H1 (cell line): ENCODE measurements around the gene PLCXD1. TPM values are rescaled to one million over a fixed set of nuclear protein-coding genes. Genes with fewer than 3 reads are reported as not detected.

Experiments used
- CTCF ChIA-PET: fragments of 300-600 bp; sonication (Branson Sonifier 250); formaldehyde crosslinking; loops from one replicate; lab custom pipeline; 2021; ENCODE audit not compliant: partially characterized antibody; lab: Charles Lee
- POLR2A ChIA-PET: fragments of 300-600 bp; sonication (Branson Sonifier 250); formaldehyde crosslinking; loops from one replicate; lab custom pipeline; 2021; ENCODE audit warnings: inconsistent platforms; ENCODE audit not compliant: partially characterized antibody; lab: Charles Lee
- DNase-seq, 2 experiments: peaks; one replicate each; pipeline versions ENCODE4 v3.0.0 to v3.0.0-alpha.2; 2010 to 2022; ENCODE audit warnings: low spot score in 2 of 2, low read depth in 1 of 2, mixed read lengths in 1 of 2
- FAIRE-seq: peaks from 2 replicates; lab custom pipeline; 2011; peaks lifted over from hg19 to GRCh38; lab: Jason Lieb, UNC
- H2AFZ ChIP-seq: 2 replicates; pipeline ENCODE4 v1.8.1; 2012; ENCODE audit warnings: low read length, inconsistent platforms
- H2AK5ac ChIP-seq: 2 replicates; pipeline ENCODE4 v1.6.1; 2013; ENCODE audit warnings: low read depth, low read length
- H2BK120ac ChIP-seq: replicated peaks from 2 replicates; pipeline ENCODE3; 2013; ENCODE audit warnings: low read depth, low read length, inconsistent platforms
- H2BK12ac ChIP-seq: 2 replicates; pipeline ENCODE4 v1.6.1; 2013; ENCODE audit warnings: low read depth, low read length
- H2BK15ac ChIP-seq: 2 replicates; pipeline ENCODE4 v1.6.1; 2013; ENCODE audit warnings: low read length
- H2BK20ac ChIP-seq: 2 replicates; pipeline ENCODE4 v1.6.1; 2013; ENCODE audit warnings: low read length
- H2BK5ac ChIP-seq: 2 replicates; pipeline ENCODE4 v1.6.1; 2013; ENCODE audit warnings: low read depth, low read length
- H3K14ac ChIP-seq: 2 replicates; pipeline ENCODE4 v1.6.1; 2013; ENCODE audit warnings: inconsistent platforms; ENCODE audit not compliant: insufficient read length
- H3K18ac ChIP-seq: 2 replicates; pipeline ENCODE4 v1.6.1; 2013; ENCODE audit warnings: low read length; ENCODE audit errors: extremely low read depth
- H3K23ac ChIP-seq: 2 replicates; pipeline ENCODE4 v1.6.1; 2013; ENCODE audit warnings: inconsistent platforms; ENCODE audit not compliant: insufficient read length
- H3K23me2 ChIP-seq: 2 replicates; pipeline ENCODE4 v1.6.1; 2013; ENCODE audit warnings: low read depth, low read length
- H3K27ac ChIP-seq: 2 replicates; pipeline ENCODE4 v1.6.1; 2011; ENCODE audit warnings: low read depth, low read length, inconsistent platforms
- H3K27me3 ChIP-seq, 4 experiments: replicated peaks in 1 of 4; 1 replicate in 1 of 4; 2 replicates in 3 of 4; pipeline versions ENCODE4 v1.6.1 to v1.8.1; 2011 to 2013; ENCODE audit warnings: low read length in 3 of 4, mild to moderate bottlenecking in 3 of 4, inconsistent platforms in 2 of 4, mixed read lengths in 2 of 4, moderate library complexity in 1 of 4; ENCODE audit not compliant: control insufficient read depth in 3 of 4, insufficient read depth in 3 of 4; ENCODE audit errors: extremely low read depth in 1 of 4
- H3K36me3 ChIP-seq, 4 experiments: 2 replicates each; pipeline versions ENCODE4 v1.6.1 to v1.8.1; 2011 to 2013; ENCODE audit warnings: mild to moderate bottlenecking in 4 of 4, low read length in 3 of 4, moderate library complexity in 2 of 4, control low read depth in 1 of 4, inconsistent platforms in 1 of 4; ENCODE audit not compliant: insufficient read depth in 4 of 4, control insufficient read depth in 2 of 4
- H3K4ac ChIP-seq: replicated peaks from 2 replicates; pipeline ENCODE3; 2013; ENCODE audit warnings: low read length, low read depth, mixed read lengths, inconsistent platforms; ENCODE audit not compliant: insufficient read length
- H3K4me1 ChIP-seq, 4 experiments: replicated peaks in 1 of 4; 1 replicate in 1 of 4; 2 replicates in 3 of 4; pipeline versions ENCODE4 v1.6.1 to v1.8.1; 2011 to 2013; ENCODE audit warnings: low read length in 3 of 4, inconsistent platforms in 2 of 4, mixed read lengths in 1 of 4; ENCODE audit not compliant: insufficient read depth in 4 of 4, control insufficient read depth in 3 of 4
- H3K4me2 ChIP-seq, 2 experiments: 2 replicates each; pipeline versions ENCODE4 v1.6.1 to v1.8.1; 2011 to 2013; ENCODE audit warnings: low read depth in 2 of 2, low read length in 2 of 2, control low read depth in 1 of 2, inconsistent platforms in 1 of 2, mild to moderate bottlenecking in 1 of 2; ENCODE audit not compliant: insufficient read depth in 1 of 2
- H3K4me3 ChIP-seq, 4 experiments: fragments of 200-600, 300-600 bp in 1 of 4; sonication (generic), shearing (Covaris generic), sonication (Bioruptor Twin) in 1 of 4; 2 replicates each; pipeline versions ENCODE4 v1.5.1 to v1.8.1; 2011 to 2016; ENCODE audit warnings: low read length in 4 of 4, low read depth in 3 of 4, control low read depth in 2 of 4, inconsistent platforms in 2 of 4, mild to moderate bottlenecking in 2 of 4, mixed read lengths in 1 of 4, moderate library complexity in 1 of 4; ENCODE audit not compliant: insufficient read depth in 2 of 4; ENCODE audit errors: extremely low read depth in 1 of 4
- H3K56ac ChIP-seq: replicated peaks from 2 replicates; pipeline ENCODE3; 2013; ENCODE audit warnings: low read depth, mild to moderate bottlenecking, mixed read lengths, low read length, inconsistent platforms; ENCODE audit not compliant: insufficient read length
- H3K79me1 ChIP-seq: 2 replicates; pipeline ENCODE4 v1.6.1; 2013; ENCODE audit warnings: low read depth, low read length, control low read depth
- H3K79me2 ChIP-seq, 2 experiments: 2 replicates each; pipeline versions ENCODE4 v1.6.1 to v1.8.1; 2012 to 2013; ENCODE audit warnings: low read length in 2 of 2, mild to moderate bottlenecking in 2 of 2, inconsistent platforms in 1 of 2; ENCODE audit not compliant: insufficient read depth in 2 of 2, control insufficient read depth in 1 of 2
- H3K9ac ChIP-seq, 4 experiments: replicated peaks in 1 of 4; 1 replicate in 1 of 4; 2 replicates in 3 of 4; pipeline versions ENCODE4 v1.6.1 to v1.8.1; 2011 to 2013; ENCODE audit warnings: low read depth in 3 of 4, low read length in 3 of 4, control low read depth in 2 of 4, mild to moderate bottlenecking in 2 of 4, moderate library complexity in 2 of 4, inconsistent platforms in 1 of 4; ENCODE audit errors: extremely low read depth in 1 of 4
- H3K9me3 ChIP-seq, 2 experiments: 2 replicates each; pipeline versions ENCODE4 v1.6.1 to v1.8.1; 2012 to 2013; ENCODE audit warnings: mild to moderate bottlenecking in 2 of 2, moderate library complexity in 2 of 2, control low read depth in 1 of 2, inconsistent platforms in 1 of 2, low read depth in 1 of 2, low read length in 1 of 2, mixed read lengths in 1 of 2; ENCODE audit not compliant: insufficient read depth in 2 of 2
- H4K20me1 ChIP-seq, 2 experiments: replicated peaks in 1 of 2; 2 replicates each; pipeline versions ENCODE3 to v1.8.1; 2011 to 2013; ENCODE audit warnings: inconsistent platforms in 2 of 2, low read length in 2 of 2, mild to moderate bottlenecking in 1 of 2; ENCODE audit not compliant: insufficient read depth in 2 of 2, control insufficient read depth in 1 of 2
- H4K5ac ChIP-seq: 2 replicates; pipeline ENCODE4 v1.6.1; 2013; ENCODE audit warnings: low read length, low read depth, mixed read lengths, inconsistent platforms; ENCODE audit not compliant: insufficient read length
- H4K8ac ChIP-seq: 2 replicates; pipeline ENCODE4 v1.8.0; 2013; ENCODE audit warnings: mild to moderate bottlenecking, moderate library complexity, low read length, inconsistent platforms; ENCODE audit not compliant: insufficient read depth; ENCODE audit errors: extremely low read depth
- H4K91ac ChIP-seq: replicated peaks from 2 replicates; pipeline ENCODE3; 2013; ENCODE audit warnings: low read length, mixed read lengths, inconsistent platforms; ENCODE audit not compliant: insufficient read length
- ASH2L ChIP-seq: fragments of 200-600, 300-600 bp; sonication (generic); IDR thresholded peaks from one replicate; pipeline ENCODE4 v1.7.1; 2017; ENCODE audit warnings: low read length
- BCL11A ChIP-seq, 2 experiments: IDR thresholded peaks; one replicate each; pipeline ENCODE4 v1.6.1; 2011; ENCODE audit warnings: low read depth in 2 of 2, low read length in 2 of 2, mild to moderate bottlenecking in 2 of 2
- CREB1 ChIP-seq: IDR thresholded peaks from 2 replicates; pipeline ENCODE4 v1.6.1; 2012; ENCODE audit warnings: inconsistent platforms
- CTCF ChIP-seq, 3 experiments: IDR thresholded peaks; 1 replicate in 2 of 3; 2 replicates in 1 of 3; pipeline versions ENCODE4 v1.5.1 to v1.6.1; 2011; ENCODE audit warnings: low read length in 3 of 3, mild to moderate bottlenecking in 3 of 3, inconsistent platforms in 2 of 3, low read depth in 1 of 3, moderate library complexity in 1 of 3; ENCODE audit not compliant: insufficient read depth in 1 of 3; ENCODE audit errors: control extremely low read depth in 1 of 3
- GABPA ChIP-seq: IDR thresholded peaks from 2 replicates; pipeline ENCODE4 v1.6.1; 2011; ENCODE audit warnings: mild to moderate bottlenecking, low read length, moderate library complexity, borderline replicate concordance; ENCODE audit not compliant: insufficient read depth
- PHF8 ChIP-seq: fragments of 200-600 bp; sonication (generic); conservative IDR thresholded peaks from 2 replicates; pipeline ENCODE4 v1.7.1; 2012; ENCODE audit warnings: low read depth, mild to moderate bottlenecking, inconsistent platforms, low read length, moderate library complexity
- TCF12 ChIP-seq: IDR thresholded peaks from 2 replicates; pipeline ENCODE4 v1.6.1; 2011; ENCODE audit warnings: low read depth, mild to moderate bottlenecking, low read length
- WGBS, 2 experiments: shearing (Covaris generic) in 1 of 2; methylation state at CpG; one replicate each; pipeline versions ENCODE4 v1.1.6 to v1.1.7; 2013 to 2015; ENCODE audit warnings: low lambda C conversion rate in 2 of 2, mixed read lengths in 2 of 2, inconsistent platforms in 1 of 2, low coverage in 1 of 2, missing lambda C conversion rate in 1 of 2; ENCODE audit not compliant: insufficient replicate concordance in 2 of 2, insufficient coverage in 1 of 2, insufficient read length in 1 of 2; ENCODE audit errors: extremely low coverage in 1 of 2, missing lambda C conversion rate in 1 of 2; 5-methylcytosine and 5-hydroxymethylcytosine counted together
- polyA plus RNA-seq, 7 experiments: library from polyadenylated mRNA; depleted of rRNA in 3 of 7; stranded (reverse) in 5 of 7; unstranded in 2 of 7; fragments of >200 nt in 5 of 7; fragments of 200-250 nt in 2 of 7; gene quantifications; 1 replicate in 5 of 7; 2 replicates in 1 of 7; 4 replicates in 1 of 7; pipeline versions ENCODE4 v1.2.1 to v1.2.3, GENCODE V29; 2011 to 2013; ENCODE audit warnings: missing spikeins in 2 of 7, mixed read lengths in 2 of 7
- total RNA-seq: library from RNA; stranded (reverse); fragmentation: NEBNext Ultra II Directional; extraction: Animal tissue kit (Norgen Biotek cat#: 25700); gene quantifications from 2 replicates; pipeline ENCODE4 v1.2.1, GENCODE V29; 2021
- TF ChIP-seq, protein P1 (sequence below): IDR thresholded peaks from 2 replicates; pipeline ENCODE4 v1.6.1; 2011; ENCODE audit warnings: low read length, improper control_type of control experiment
- TF ChIP-seq, protein P2 (sequence below): IDR thresholded peaks from 2 replicates; pipeline ENCODE4 v1.6.1; 2012; ENCODE audit warnings: inconsistent platforms

The PLCXD1 gene
- total and polyA plus RNA-seq, 2 of the 8 experiments (the other 6 are each of a cell fraction or from before 2014, with no cell fraction given): 93.6 to 124 TPM

GRCh38 chrX:310621-311155 is 29.5 kb downstream of the PLCXD1 start:
- H3K4ac ChIP-seq: no peak overlapping the region
- H4K8ac ChIP-seq: no peak overlapping the region; the same call in 1 of the 2 replicates
- TF ChIP-seq TCF12 (no peak), BCL11A (IDR thresholded peaks at IDR 0.05; ENCODE audit: low read depth in 2 of 2, low read length in 2 of 2) (no peak), CTCF (IDR thresholded peaks at IDR 0.05; ENCODE audit: control extremely low read depth in 1 of 3, insufficient read depth in 1 of 3, low read depth in 1 of 3, low read length in 3 of 3) (no peak), PHF8 (no peak), GABPA (no peak), CREB1 (no peak), ASH2L (no peak)
- TF ChIP-seq, protein P1, sequence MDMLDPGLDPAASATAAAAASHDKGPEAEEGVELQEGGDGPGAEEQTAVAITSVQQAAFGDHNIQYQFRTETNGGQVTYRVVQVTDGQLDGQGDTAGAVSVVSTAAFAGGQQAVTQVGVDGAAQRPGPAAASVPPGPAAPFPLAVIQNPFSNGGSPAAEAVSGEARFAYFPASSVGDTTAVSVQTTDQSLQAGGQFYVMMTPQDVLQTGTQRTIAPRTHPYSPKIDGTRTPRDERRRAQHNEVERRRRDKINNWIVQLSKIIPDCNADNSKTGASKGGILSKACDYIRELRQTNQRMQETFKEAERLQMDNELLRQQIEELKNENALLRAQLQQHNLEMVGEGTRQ: no peak
- TF ChIP-seq, protein P2, sequence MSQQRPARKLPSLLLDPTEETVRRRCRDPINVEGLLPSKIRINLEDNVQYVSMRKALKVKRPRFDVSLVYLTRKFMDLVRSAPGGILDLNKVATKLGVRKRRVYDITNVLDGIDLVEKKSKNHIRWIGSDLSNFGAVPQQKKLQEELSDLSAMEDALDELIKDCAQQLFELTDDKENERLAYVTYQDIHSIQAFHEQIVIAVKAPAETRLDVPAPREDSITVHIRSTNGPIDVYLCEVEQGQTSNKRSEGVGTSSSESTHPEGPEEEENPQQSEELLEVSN: no peak

More at GRCh38 chrX:310621-311155, 29.5 kb downstream of the PLCXD1 start:
- WGBS, 2 experiments: 93% methylated on average over 25 of the region's 25 CpGs; no CpG with 5 or more reads in 1 of the 2 experiments
- Histone ChIP-seq H2BK20ac (no peak overlapping the region), H3K18ac (no peak overlapping the region), H3K27me3 (no peaks in the 10 kb centered on the region), H2BK12ac (no peak overlapping the region), H2BK120ac (no peak overlapping the region), H2BK5ac (no peak overlapping the region), H3K79me2 (no peaks in the 10 kb centered on the region; a peak in 2 of 4 replicates), H3K56ac (no peak overlapping the region), H3K4me2 (no peak overlapping the region), H3K23ac (no peak overlapping the region), H3K14ac (no peak overlapping the region), H3K79me1 (peaks cover 5% of the 10 kb centered on the region; the same call in 1 of the 2 replicates), H3K4me3 (no peak overlapping the region), H2BK15ac (no peak overlapping the region), H4K20me1 (peaks cover 6 to 19% of the 10 kb centered on the region in 2 experiments), H3K23me2 (peaks cover 8% of the 10 kb centered on the region; the same call in 1 of the 2 replicates), H3K4me1 (no peaks in the 10 kb centered on the region), H3K36me3 (peaks cover 25 to 75% (median 50%) of the 10 kb centered on the region in 4 experiments), H3K9ac (no peak overlapping the region), H3K9me3 (no peaks in the 10 kb centered on the region), H4K91ac (no peak overlapping the region), H2AK5ac (no peak overlapping the region), H2AFZ (no peak overlapping the region), H4K5ac (no peak overlapping the region), H3K27ac (no peak overlapping the region)
- POLR2A ChIA-PET: no interaction called here
- FAIRE-seq (no peak), DNase-seq (no peak)
- CTCF ChIA-PET: no interaction called here
